IMR-90 (cell line): ENCODE results near the gene CPED1. TPM values are rescaled to one million over a fixed set of nuclear protein-coding genes. Genes with fewer than 3 reads are reported as not detected.

ENCODE experiments used
- ATAC-seq: fragments of 200-7000 bp; cut with Tn5 transposase; 2 replicates; pipeline ENCODE4 v1.9.1; 2020; ENCODE audit warnings: low read depth, mild to moderate bottlenecking, moderate library complexity
- BruUV-seq: library from RNA; stranded (reverse); fragments of 400-500 nt; replicated peaks from 2 replicates; lab custom pipeline; 2021; lab: Mats Ljungman, UMichigan
- CTCF ChIA-PET: fragments of 300-600 bp; formaldehyde crosslinking; extraction: SDS; loops from one replicate; lab custom pipeline; 2021; ENCODE audit warnings: antibody characterized with exemption; lab: Yijun Ruan, JAX
- POLR2A ChIA-PET: fragments of 300-600 bp; sonication (Branson Sonifier 250); formaldehyde crosslinking; loops from one replicate; lab custom pipeline; 2022; ENCODE audit warnings: antibody characterized with exemption; ENCODE audit not compliant: unreplicated experiment; lab: Charles Lee
- DNase-seq: peaks from one replicate; pipeline ENCODE4 v3.0.0; 2013
- H2AFZ ChIP-seq: replicated peaks from 2 replicates; pipeline ENCODE3; 2013; ENCODE audit warnings: low read length, mild to moderate bottlenecking; ENCODE audit not compliant: poor library complexity
- H2AK5ac ChIP-seq: 2 replicates; pipeline ENCODE4 v1.6.1; 2013; ENCODE audit warnings: low read depth, low read length, inconsistent platforms
- H2AK9ac ChIP-seq: replicated peaks from 2 replicates; pipeline ENCODE3; 2013; ENCODE audit warnings: mild to moderate bottlenecking, low read depth, low read length, moderate library complexity; ENCODE audit not compliant: poor library complexity
- H2BK120ac ChIP-seq: 2 replicates; pipeline ENCODE4 v1.6.1; 2013; ENCODE audit warnings: low read depth, low read length, inconsistent platforms
- H2BK15ac ChIP-seq: 3 replicates; pipeline ENCODE4 v1.6.1; 2013; ENCODE audit warnings: low read depth, low read length, inconsistent platforms
- H2BK20ac ChIP-seq: 2 replicates; pipeline ENCODE4 v1.6.1; 2013; ENCODE audit warnings: low read depth, mild to moderate bottlenecking, inconsistent platforms, low read length, moderate library complexity
- H2BK5ac ChIP-seq: 2 replicates; pipeline ENCODE4 v1.6.1; 2013; ENCODE audit warnings: mild to moderate bottlenecking, low read depth, low read length, inconsistent platforms; ENCODE audit not compliant: poor library complexity, severe bottlenecking
- H3K14ac ChIP-seq: replicated peaks from 2 replicates; pipeline ENCODE4 v1.6.1; 2013; ENCODE audit warnings: low read depth, low read length, inconsistent platforms
- H3K18ac ChIP-seq: 2 replicates; pipeline ENCODE4 v1.6.1; 2013; ENCODE audit warnings: low read depth, low read length, control low read depth
- H3K23ac ChIP-seq: 2 replicates; pipeline ENCODE4 v1.6.1; 2013; ENCODE audit warnings: low read depth, low read length, inconsistent platforms
- H3K27ac ChIP-seq: 2 replicates; pipeline ENCODE4 v1.5.1; 2013; ENCODE audit warnings: mild to moderate bottlenecking, control low read depth, low read length; ENCODE audit not compliant: insufficient read depth
- H3K27me3 ChIP-seq: 2 replicates; pipeline ENCODE4 v1.6.1; 2013; ENCODE audit warnings: low read length; ENCODE audit not compliant: control insufficient read depth, insufficient read depth
- H3K36me3 ChIP-seq: 2 replicates; pipeline ENCODE4 v1.6.1; 2013; ENCODE audit warnings: low read length, mixed read lengths; ENCODE audit not compliant: control insufficient read depth, insufficient read depth
- H3K4ac ChIP-seq: 2 replicates; pipeline ENCODE4 v1.6.1; 2013; ENCODE audit warnings: low read depth, low read length, inconsistent platforms
- H3K4me1 ChIP-seq: 2 replicates; pipeline ENCODE4 v1.6.1; 2013; ENCODE audit warnings: low read length, mixed read lengths; ENCODE audit not compliant: control insufficient read depth, insufficient read depth
- H3K4me2 ChIP-seq: 2 replicates; pipeline ENCODE4 v1.6.1; 2013; ENCODE audit warnings: low read depth, mild to moderate bottlenecking, control low read depth, low read length, moderate library complexity
- H3K4me3 ChIP-seq: 2 replicates; pipeline ENCODE4 v1.5.1; 2013; ENCODE audit warnings: low read depth, mild to moderate bottlenecking, control low read depth, low read length, moderate library complexity; ENCODE audit not compliant: insufficient read depth
- H3K56ac ChIP-seq: 2 replicates; pipeline ENCODE4 v1.6.1; 2013; ENCODE audit warnings: low read length, inconsistent platforms; ENCODE audit not compliant: insufficient read depth; ENCODE audit errors: extremely low read depth
- H3K79me1 ChIP-seq, 2 experiments: 2 replicates each; pipeline ENCODE4 v1.6.1; 2013; ENCODE audit warnings: low read length in 2 of 2, inconsistent platforms in 1 of 2, low read depth in 1 of 2
- H3K9ac ChIP-seq: 2 replicates; pipeline ENCODE4 v1.6.1; 2013; ENCODE audit warnings: low read depth, low read length, control low read depth
- H3K9me1 ChIP-seq: 2 replicates; pipeline ENCODE4 v1.6.1; 2013; ENCODE audit warnings: low read length, inconsistent platforms; ENCODE audit not compliant: insufficient read depth
- H3K9me3 ChIP-seq: 2 replicates; pipeline ENCODE4 v1.6.1; 2013; ENCODE audit warnings: low read length; ENCODE audit not compliant: control insufficient read depth, insufficient read depth
- H4K20me1 ChIP-seq: 2 replicates; pipeline ENCODE4 v1.6.1; 2013; ENCODE audit warnings: low read length, inconsistent platforms; ENCODE audit not compliant: insufficient read depth
- H4K5ac ChIP-seq: 2 replicates; pipeline ENCODE4 v1.6.1; 2013; ENCODE audit warnings: mild to moderate bottlenecking, low read depth, low read length, control low read depth
- H4K8ac ChIP-seq, 2 experiments: 2 replicates each; pipeline ENCODE4 v1.6.1; 2013; ENCODE audit warnings: low read depth in 2 of 2, low read length in 2 of 2, control low read depth in 1 of 2, inconsistent platforms in 1 of 2
- H4K91ac ChIP-seq: 2 replicates; pipeline ENCODE4 v1.6.1; 2013; ENCODE audit warnings: low read depth, low read length, inconsistent platforms; ENCODE audit not compliant: insufficient read depth
- CEBPB ChIP-seq: IDR thresholded peaks from 2 replicates; pipeline ENCODE4 v1.6.1; 2012; ENCODE audit warnings: low read depth, low read length, improper control_type of control experiment
- CHD1 ChIP-seq: IDR thresholded peaks from 2 replicates; pipeline ENCODE4 v1.6.1; 2012; ENCODE audit warnings: low read depth, low read length, improper control_type of control experiment
- FOS ChIP-seq: fragments of 150-350 bp; IDR thresholded peaks from 2 replicates; pipeline ENCODE4 v1.6.1; 2016; ENCODE audit warnings: low read depth, low read length
- MAZ ChIP-seq: IDR thresholded peaks from 2 replicates; pipeline ENCODE4 v1.6.1; 2012; ENCODE audit warnings: low read depth, mild to moderate bottlenecking, low read length, improper control_type of control experiment, moderate library complexity, borderline replicate concordance
- MXI1 ChIP-seq: IDR thresholded peaks from 2 replicates; pipeline ENCODE4 v1.6.1; 2012; ENCODE audit warnings: low read depth, mild to moderate bottlenecking, low read length, moderate library complexity, borderline replicate concordance
- RAD21 ChIP-seq: IDR thresholded peaks from 2 replicates; pipeline ENCODE4 v1.6.1; 2012; ENCODE audit warnings: low read length, improper control_type of control experiment
- RCOR1 ChIP-seq: IDR thresholded peaks from 2 replicates; pipeline ENCODE4 v1.6.1; 2012; ENCODE audit warnings: mild to moderate bottlenecking, low read length, improper control_type of control experiment; ENCODE audit not compliant: insufficient replicate concordance
- SMC3 ChIP-seq: fragments of 150-350 bp; IDR thresholded peaks from 2 replicates; pipeline ENCODE4 v1.6.1; 2016; ENCODE audit warnings: low read depth, mild to moderate bottlenecking, antibody characterized with exemption, low read length, moderate library complexity
- WGBS, 2 experiments: methylation state at CpG; one replicate each; pipeline versions ENCODE4 v1.1.5 to v1.1.7; 2013; ENCODE audit warnings: missing lambda C conversion rate in 2 of 2; ENCODE audit not compliant: insufficient read length in 1 of 2; ENCODE audit errors: extremely low coverage in 2 of 2; 5-methylcytosine and 5-hydroxymethylcytosine counted together
- dilution Hi-C: fragments of 300-500 bp; cut with HindIII; formaldehyde crosslinking; loops from one replicate; pipeline ENCODE4 v1.14.3; 2018; ENCODE audit warnings: low sequenced_read_pairs; ENCODE audit not compliant: unreplicated experiment
- in situ Hi-C: fragments of 300-500 bp; cut with MboI; formaldehyde crosslinking; loops from 3 replicates; pipeline ENCODE4 v1.14.3; 2019; ENCODE audit warnings: low sequenced_read_pairs, inconsistent platforms, mixed read lengths
- intact Hi-C: fragments of 100-400 bp; cut with micrococcal nuclease; formaldehyde crosslinking; loops from 2 replicates; pipeline ENCODE4 v1.10.0; 2022
- polyA plus RNA-seq, 3 experiments: library from polyadenylated mRNA; depleted of rRNA; stranded (reverse); fragments of >200 nt; gene quantifications; 2 replicates each; pipeline ENCODE4 v1.2.3, GENCODE V29; 2012; ENCODE audit warnings: low replicate concordance in 1 of 3
- total RNA-seq: library from RNA; depleted of rRNA; stranded (reverse); fragments of >200 nt; gene quantifications from 2 replicates; pipeline ENCODE4 v1.2.3, GENCODE V29; 2012

The CPED1 gene
- total and polyA plus RNA-seq, 2 of the 4 experiments (the other 2 are of a cell fraction) = 31.2 to 96.8 TPM

DNA sequence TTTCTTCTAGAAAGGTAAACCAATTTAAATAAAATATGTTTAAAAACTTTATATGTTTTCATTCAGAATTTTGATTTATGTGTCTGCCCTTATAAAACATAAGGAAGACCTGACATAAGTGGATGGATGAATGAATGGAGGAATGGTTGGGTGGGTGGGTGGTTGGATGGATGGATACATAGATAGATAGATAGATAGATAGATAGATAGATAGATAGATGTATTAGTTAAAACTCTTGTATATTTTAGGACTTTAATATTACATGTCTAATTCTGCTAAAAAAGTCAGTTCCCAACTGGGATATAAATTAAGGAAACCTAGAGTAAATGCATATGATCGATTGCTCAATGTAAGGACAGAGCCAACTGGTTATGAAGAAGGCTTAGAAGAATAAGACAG is 184.0 kb downstream of the CPED1 start:
- POLR2A ChIA-PET = no interaction called here
- WGBS, 2 experiments = no CpG with 5 or more reads among the region's 1 CpG
- H3K14ac ChIP-seq = no peak overlapping the region

More for the DNA sequence above, 184.0 kb downstream of the CPED1 start:
- Histone ChIP-seq H2BK15ac (no peak overlapping the region), H2BK20ac (no peak overlapping the region), H3K9me3 (no peaks in the 10 kb centered on the region), H4K20me1 (no peaks in the 10 kb centered on the region), H3K27me3 (no peaks in the 10 kb centered on the region), H2BK120ac (no peak overlapping the region), H3K4me2 (no peak overlapping the region), H2AK5ac (no peak overlapping the region), H3K9ac (no peak overlapping the region), H3K27ac (no peak overlapping the region), H3K4ac (no peak overlapping the region), H2AFZ (no peak overlapping the region), H3K23ac (no peak overlapping the region), H3K79me1 (peaks cover 3 to 19% of the 10 kb centered on the region in 2 experiments; a peak in 3 of 4 replicates), H4K5ac (no peak overlapping the region), H4K91ac (no peak overlapping the region), H3K56ac (no peak overlapping the region), H3K36me3 (no peaks in the 10 kb centered on the region; the same call in 1 of the 2 replicates), H2AK9ac (no peak overlapping the region), H2BK5ac (no peak overlapping the region), H3K4me3 (no peak overlapping the region), H3K9me1 (no peaks in the 10 kb centered on the region), H4K8ac (no peak overlapping the region), H3K4me1 (no peaks in the 10 kb centered on the region), H3K18ac (no peak overlapping the region)
- CTCF ChIA-PET = interaction anchor here (1.0 kb wide), 1 partner anchor 24 kb away, joined by 5 read pairs; no protein-coding TSS in a partner anchor
- intact Hi-C loops (no loop called here), dilution Hi-C loops (no loop called here), in situ Hi-C loops (no loop called here)
- no peak for DNase-seq
- no peak for TF ChIP-seq MAZ
- no peak for TF ChIP-seq MXI1
- no peak for TF ChIP-seq CHD1
- no peak for TF ChIP-seq SMC3
- TF ChIP-seq FOS = no peak
- TF ChIP-seq CEBPB = no peak
- TF ChIP-seq RCOR1 = no peak
- no peak for TF ChIP-seq RAD21
- no TSS peak for BruUV-seq
- ATAC-seq = no peak
